GM12878 (cell line): Measurements from ENCODE around the gene REM1. TPM values are rescaled to one million over a fixed set of nuclear protein-coding genes. Genes with fewer than 3 reads are reported as not detected.

Experiments
- ATAC-seq: fragments of 200-7000 bp; cut with Tn5 transposase; 3 replicates; pipeline ENCODE4 v1.9.1; 2020; ENCODE audit warnings: mild to moderate bottlenecking, moderate library complexity
- BruUV-seq: library from RNA; stranded (reverse); fragments of 400-500 nt; replicated peaks from 2 replicates; lab custom pipeline; 2021; lab: Mats Ljungman, UMichigan
- CTCF ChIA-PET: fragments of 300-600 bp; sonication (Branson Sonifier 250); formaldehyde crosslinking; extraction: SDS; loops from one replicate; lab custom pipeline; 2021; ENCODE audit warnings: inconsistent platforms; lab: Yijun Ruan, JAX
- POLR2A ChIA-PET: fragments of 350-600 bp; formaldehyde crosslinking; extraction: SDS; loops from one replicate; lab custom pipeline; 2021; ENCODE audit warnings: inconsistent platforms; lab: Charles Lee
- RAD21 ChIA-PET: fragments of 300-600 bp; sonication (Branson Sonifier 250); formaldehyde crosslinking; loops from one replicate; lab custom pipeline; 2023; ENCODE audit warnings: antibody characterized with exemption; ENCODE audit not compliant: unreplicated experiment; lab: Charles Lee
- SMC1A ChIA-PET: fragments of 300-600 bp; sonication (Branson Sonifier 250); formaldehyde crosslinking; loops from one replicate; lab custom pipeline; 2023; ENCODE audit not compliant: unreplicated experiment, uncharacterized antibody; lab: Charles Lee
- DNase-seq: peaks from one replicate; pipeline ENCODE4 v3.0.0-alpha.2; 2011; ENCODE audit warnings: low read depth, low spot score
- FAIRE-seq: peaks from 3 replicates; lab custom pipeline; 2011; peaks lifted over from hg19 to GRCh38; lab: Jason Lieb, UNC
- H2AFZ ChIP-seq: 2 replicates; pipeline ENCODE4 v1.6.0; 2011; ENCODE audit warnings: low read depth, low read length, control low read depth; ENCODE audit not compliant: control insufficient read depth
- H3K27ac ChIP-seq: 2 replicates; pipeline ENCODE4 v1.5.1; 2011; ENCODE audit warnings: control low read depth; ENCODE audit not compliant: control insufficient read depth, insufficient read depth
- H3K27me3 ChIP-seq, 2 experiments: replicated peaks in 1 of 2; 2 replicates each; pipeline versions ENCODE4 v1.6.0 to v1.6.1; 2011; ENCODE audit warnings: low read length in 1 of 2; ENCODE audit not compliant: control insufficient read depth in 2 of 2, insufficient read depth in 2 of 2
- H3K36me3 ChIP-seq, 2 experiments: 2 replicates each; pipeline ENCODE4 v1.5.1; 2011; ENCODE audit warnings: low read length in 1 of 2; ENCODE audit not compliant: control insufficient read depth in 2 of 2, insufficient read depth in 2 of 2
- H3K4me1 ChIP-seq: 2 replicates; pipeline ENCODE4 v1.6.1; 2011; ENCODE audit warnings: mild to moderate bottlenecking, low read length, moderate library complexity, mixed read lengths; ENCODE audit not compliant: control insufficient read depth, insufficient read depth
- H3K4me2 ChIP-seq: 2 replicates; pipeline ENCODE4 v1.6.0; 2011; ENCODE audit warnings: control low read depth; ENCODE audit not compliant: control insufficient read depth, insufficient read depth
- H3K4me3 ChIP-seq: fragments of 200-600 bp; sonication (generic); 2 replicates; pipeline ENCODE4 v1.5.1; 2016
- H3K79me2 ChIP-seq: 2 replicates; pipeline ENCODE4 v1.6.0; 2011; ENCODE audit warnings: low read length; ENCODE audit not compliant: control insufficient read depth, insufficient read depth
- H3K9ac ChIP-seq: 2 replicates; pipeline ENCODE4 v1.8.0; 2011; ENCODE audit warnings: low read length, control low read depth, mixed read lengths; ENCODE audit not compliant: control insufficient read depth, insufficient read depth
- H3K9me3 ChIP-seq: replicated peaks from 3 replicates; pipeline ENCODE4 v1.5.1; 2011; ENCODE audit warnings: mild to moderate bottlenecking, low read length; ENCODE audit not compliant: control insufficient read depth, insufficient read depth
- H4K20me1 ChIP-seq: 2 replicates; pipeline ENCODE4 v1.6.0; 2011; ENCODE audit not compliant: control insufficient read depth, insufficient read depth
- BACH1 ChIP-seq: fragments of 450-650 bp; IDR thresholded peaks from 2 replicates; pipeline ENCODE4 v1.6.1; 2017; ENCODE audit warnings: mild to moderate bottlenecking, borderline replicate concordance
- CHD4 ChIP-seq: fragments of 200-600 bp; sonication (generic); IDR thresholded peaks from 2 replicates; pipeline ENCODE4 v1.6.1; 2016; ENCODE audit warnings: mild to moderate bottlenecking
- ETV6 ChIP-seq, 2 experiments: fragments of 450-650 bp in 1 of 2; IDR thresholded peaks in 1 of 2; conservative IDR thresholded peaks in 1 of 2; 2 replicates each; pipeline ENCODE4 v1.6.1; 2014; ENCODE audit warnings: antibody characterized with exemption in 1 of 2, borderline replicate concordance in 1 of 2, low read depth in 1 of 2, mild to moderate bottlenecking in 1 of 2, moderate library complexity in 1 of 2
- HDAC6 ChIP-seq: fragments of 200-600 bp; sonication (generic); IDR thresholded peaks from one replicate; pipeline ENCODE4 v1.8.0; 2017; ENCODE audit warnings: antibody characterized with exemption; ENCODE audit not compliant: unreplicated experiment
- HDGF ChIP-seq: fragments of 450-650 bp; IDR thresholded peaks from 2 replicates; pipeline ENCODE4 v1.6.1; 2016; ENCODE audit warnings: antibody characterized with exemption
- IKZF1 ChIP-seq: fragments of 450-650 bp; conservative IDR thresholded peaks from 2 replicates; pipeline ENCODE4 v1.6.1; 2017; ENCODE audit warnings: antibody characterized with exemption, mild to moderate bottlenecking
- MXI1 ChIP-seq: fragments of 150-350 bp; IDR thresholded peaks from 2 replicates; pipeline ENCODE4 v1.6.1; 2011; ENCODE audit warnings: low read depth, mild to moderate bottlenecking, inconsistent platforms, low read length, improper control_type of control experiment
- MYC ChIP-seq: IDR thresholded peaks from 2 replicates; pipeline ENCODE4 v1.6.1; 2011; ENCODE audit warnings: mild to moderate bottlenecking, low read length, moderate library complexity, inconsistent platforms; ENCODE audit not compliant: insufficient read depth, insufficient replicate concordance, insufficient read length, severe bottlenecking
- RB1 ChIP-seq: fragments of 450-650 bp; formaldehyde crosslinking; IDR thresholded peaks from 2 replicates; pipeline ENCODE4 v1.6.1; 2017; ENCODE audit warnings: mild to moderate bottlenecking, borderline replicate concordance
- SIX5 ChIP-seq: IDR thresholded peaks from 2 replicates; pipeline ENCODE4 v1.6.1; 2011; ENCODE audit warnings: mild to moderate bottlenecking, low read depth, low read length, moderate library complexity; ENCODE audit not compliant: severe bottlenecking
- ZZZ3 ChIP-seq: IDR thresholded peaks from 2 replicates; pipeline ENCODE4 v1.6.1; 2011; ENCODE audit warnings: low read depth; ENCODE audit not compliant: control insufficient read depth, insufficient read length
- WGBS: methylation state at CpG from one replicate; pipeline ENCODE4 v1.1.6; 2016; ENCODE audit warnings: low lambda C conversion rate; ENCODE audit not compliant: insufficient replicate concordance, insufficient coverage; ENCODE audit errors: missing lambda C conversion rate; 5-methylcytosine and 5-hydroxymethylcytosine counted together
- in situ Hi-C: fragments of 300-500 bp; cut with MboI; formaldehyde crosslinking; loops from 9 replicates; pipeline ENCODE4 v1.14.3; 2018; ENCODE audit warnings: mixed read lengths
- intact Hi-C: fragments of 100-400 bp; cut with micrococcal nuclease; formaldehyde crosslinking; loops from one replicate; pipeline ENCODE4 v1.14.2; 2022; ENCODE audit not compliant: unreplicated experiment
- polyA plus RNA-seq, 11 experiments: library from polyadenylated mRNA; depleted of rRNA in 4 of 11; unstranded in 6 of 11; stranded (reverse) in 5 of 11; fragments of >200 nt; fragmentation: Nextera tagmentation in 4 of 11; fragmentation: Illumina TruSeq in 1 of 11; extraction: Ambion mirVana in 4 of 11; extraction: Trizol in 1 of 11; gene quantifications; 1 replicate in 1 of 11; 2 replicates in 10 of 11; pipeline versions ENCODE4 v1.2.1 to v1.2.3, GENCODE V29; 2011 to 2016; ENCODE audit warnings: inconsistent platforms in 2 of 11, missing spikeins in 2 of 11, low read depth in 1 of 11
- total RNA-seq, 4 experiments: library from RNA; depleted of rRNA in 3 of 4; stranded (reverse); fragments of >200 nt in 3 of 4; fragmentation: Illumina TruSeq in 1 of 4; extraction: Trizol in 1 of 4; gene quantifications; 2 replicates each; pipeline versions ENCODE4 v1.2.1 to v1.2.3, GENCODE V29; 2013 to 2021
- TF ChIP-seq, protein P1 (sequence below): fragments of 450-650 bp; formaldehyde crosslinking; IDR thresholded peaks from 2 replicates; pipeline ENCODE4 v1.5.0; 2022; ENCODE audit warnings: mild to moderate bottlenecking, missing genetic modification characterization
- TF ChIP-seq, protein P2 (sequence below): fragments of 450-650 bp; conservative IDR thresholded peaks from 2 replicates; pipeline ENCODE4 v1.6.1; 2017; ENCODE audit warnings: mild to moderate bottlenecking, moderate library complexity

REM1 gene
- total and polyA plus RNA-seq, 10 of the 15 experiments (the other 5 are each of a cell fraction or from before 2014, with no cell fraction given) = not detected

DNA sequence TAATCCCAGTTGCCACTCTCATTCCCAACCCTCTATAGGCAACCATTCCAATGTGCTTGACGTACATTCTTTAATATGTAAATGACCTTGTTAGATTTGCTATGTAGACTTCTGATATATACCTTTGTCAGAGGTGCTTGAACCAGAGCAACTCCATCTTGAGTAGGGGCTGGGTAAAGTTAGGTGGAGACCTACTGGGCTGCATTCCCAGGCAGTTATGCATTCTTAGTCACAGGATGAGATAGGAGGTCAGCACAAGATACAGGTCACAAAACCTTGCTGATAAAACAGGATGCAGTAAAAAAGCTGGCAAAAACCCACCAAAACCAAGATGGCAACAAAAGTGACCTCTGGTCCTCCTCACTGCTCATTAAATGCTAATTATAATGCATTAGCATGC, 30.8 kb downstream of the REM1 start:
- Histone ChIP-seq H3K4me1 (no peaks in the 10 kb centered on the region), H3K79me2 (no peaks in the 10 kb centered on the region), H3K9me3 (no peaks in the 10 kb centered on the region), H3K9ac (no peak overlapping the region), H3K27ac (no peak overlapping the region), H4K20me1 (0 out of 2 replicates have a peak, but pooled peaks cover 3% of the 10 kb centered on the region), H3K4me2 (no peak overlapping the region), H2AFZ (no peak overlapping the region), H3K36me3 (no peaks in the 10 kb centered on the region), H3K4me3 (no peak overlapping the region), H3K27me3 (no peaks in the 10 kb centered on the region)
- RAD21 ChIA-PET = interaction anchor here (0.8 kb wide), 1 partner anchor 45 kb away, joined by 3 read pairs; no protein-coding TSS in a partner anchor
- no TSS peak for BruUV-seq
- SMC1A ChIA-PET = no interaction called here
- WGBS = 0% methylated on average over 1 of the region's 1 CpG
- in situ Hi-C loops (no loop called here), intact Hi-C loops (no loop called here)
- no peak for TF ChIP-seq IKZF1
- no peak for TF ChIP-seq CHD4
- TF ChIP-seq ZZZ3 = no peak
- TF ChIP-seq HDGF = no peak
- TF ChIP-seq, protein P1, sequence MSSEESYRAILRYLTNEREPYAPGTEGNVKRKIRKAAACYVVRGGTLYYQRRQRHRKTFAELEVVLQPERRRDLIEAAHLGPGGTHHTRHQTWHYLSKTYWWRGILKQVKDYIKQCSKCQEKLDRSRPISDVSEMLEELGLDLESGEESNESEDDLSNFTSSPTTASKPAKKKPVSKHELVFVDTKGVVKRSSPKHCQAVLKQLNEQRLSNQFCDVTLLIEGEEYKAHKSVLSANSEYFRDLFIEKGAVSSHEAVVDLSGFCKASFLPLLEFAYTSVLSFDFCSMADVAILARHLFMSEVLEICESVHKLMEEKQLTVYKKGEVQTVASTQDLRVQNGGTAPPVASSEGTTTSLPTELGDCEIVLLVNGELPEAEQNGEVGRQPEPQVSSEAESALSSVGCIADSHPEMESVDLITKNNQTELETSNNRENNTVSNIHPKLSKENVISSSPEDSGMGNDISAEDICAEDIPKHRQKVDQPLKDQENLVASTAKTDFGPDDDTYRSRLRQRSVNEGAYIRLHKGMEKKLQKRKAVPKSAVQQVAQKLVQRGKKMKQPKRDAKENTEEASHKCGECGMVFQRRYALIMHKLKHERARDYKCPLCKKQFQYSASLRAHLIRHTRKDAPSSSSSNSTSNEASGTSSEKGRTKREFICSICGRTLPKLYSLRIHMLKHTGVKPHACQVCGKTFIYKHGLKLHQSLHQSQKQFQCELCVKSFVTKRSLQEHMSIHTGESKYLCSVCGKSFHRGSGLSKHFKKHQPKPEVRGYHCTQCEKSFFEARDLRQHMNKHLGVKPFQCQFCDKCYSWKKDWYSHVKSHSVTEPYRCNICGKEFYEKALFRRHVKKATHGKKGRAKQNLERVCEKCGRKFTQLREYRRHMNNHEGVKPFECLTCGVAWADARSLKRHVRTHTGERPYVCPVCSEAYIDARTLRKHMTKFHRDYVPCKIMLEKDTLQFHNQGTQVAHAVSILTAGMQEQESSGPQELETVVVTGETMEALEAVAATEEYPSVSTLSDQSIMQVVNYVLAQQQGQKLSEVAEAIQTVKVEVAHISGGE (CRISPR knock-in tag) = no peak
- TF ChIP-seq HDAC6 = no peak
- TF ChIP-seq SIX5 = no peak
- TF ChIP-seq MXI1 = no peak
- no peak for TF ChIP-seq MYC
- TF ChIP-seq, protein P2, sequence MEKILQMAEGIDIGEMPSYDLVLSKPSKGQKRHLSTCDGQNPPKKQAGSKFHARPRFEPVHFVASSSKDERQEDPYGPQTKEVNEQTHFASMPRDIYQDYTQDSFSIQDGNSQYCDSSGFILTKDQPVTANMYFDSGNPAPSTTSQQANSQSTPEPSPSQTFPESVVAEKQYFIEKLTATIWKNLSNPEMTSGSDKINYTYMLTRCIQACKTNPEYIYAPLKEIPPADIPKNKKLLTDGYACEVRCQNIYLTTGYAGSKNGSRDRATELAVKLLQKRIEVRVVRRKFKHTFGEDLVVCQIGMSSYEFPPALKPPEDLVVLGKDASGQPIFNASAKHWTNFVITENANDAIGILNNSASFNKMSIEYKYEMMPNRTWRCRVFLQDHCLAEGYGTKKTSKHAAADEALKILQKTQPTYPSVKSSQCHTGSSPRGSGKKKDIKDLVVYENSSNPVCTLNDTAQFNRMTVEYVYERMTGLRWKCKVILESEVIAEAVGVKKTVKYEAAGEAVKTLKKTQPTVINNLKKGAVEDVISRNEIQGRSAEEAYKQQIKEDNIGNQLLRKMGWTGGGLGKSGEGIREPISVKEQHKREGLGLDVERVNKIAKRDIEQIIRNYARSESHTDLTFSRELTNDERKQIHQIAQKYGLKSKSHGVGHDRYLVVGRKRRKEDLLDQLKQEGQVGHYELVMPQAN = no peak
- TF ChIP-seq ETV6 (conservative IDR thresholded peaks at IDR 0.05 in 1 of 2, IDR thresholded peaks at IDR 0.05 in 1 of 2; ENCODE audit: borderline replicate concordance in 1 of 2, low read depth in 1 of 2) = no peak
- no peak for TF ChIP-seq BACH1
- no peak for TF ChIP-seq RB1
- ATAC-seq (no peak), DNase-seq (no peak), FAIRE-seq (no peak)
- CTCF ChIA-PET = interaction anchor here (1.1 to 1.3 kb wide), 2 partner anchors 45 to 47 kb away, joined by 3 to 4 read pairs; no protein-coding TSS in a partner anchor
- POLR2A ChIA-PET = no interaction called here
